ENCODE results near the gene CHN2.
A peak's percentile ranks its signal among the peaks of the same experiment; 100 is the strongest.
"Not testable (repeated sequence)": the region's sequence is repeated elsewhere in the genome, so short reads cannot be mapped to it uniquely, and the experiment has no call there.

The CHN2 gene

GRCh38 chr7:29262191-29262917 is 67.8 kb downstream of the CHN2 start:
- DNase-seq = no peak

- not testable (repeated sequence) for DNase-seq
These were observed 69.1 kb downstream of the CHN2 start for GRCh38 chr7:29263601-29264207.

- peak; percentile 66 to 86 for DNase-seq
These were observed 70.8 kb downstream of the CHN2 start for GRCh38 chr7:29265208-29265923.

GRCh38 chr7:29269935-29270334 is 75.4 kb downstream of the CHN2 start:
- no peak for DNase-seq

- peak; percentile 23 to 49 for DNase-seq
These were observed 76.2 kb downstream of the CHN2 start for GRCh38 chr7:29270594-29271318.

GRCh38 chr7:29271319-29271658 is 76.7 kb downstream of the CHN2 start:
- DNase-seq = no peak

- DNase-seq = no peak
These were observed 77.5 kb downstream of the CHN2 start for GRCh38 chr7:29272057-29272456.

GRCh38 chr7:29274146-29275017 is 79.8 kb downstream of the CHN2 start:
- peak; percentile 33 to 45 for DNase-seq

- no peak for DNase-seq
These were observed 80.4 kb downstream of the CHN2 start for GRCh38 chr7:29275018-29275318.

GRCh38 chr7:29275493-29275892 is 80.9 kb downstream of the CHN2 start:
- DNase-seq = no peak

- DNase-seq = no peak
These were observed 81.6 kb downstream of the CHN2 start for GRCh38 chr7:29276199-29276598.

GRCh38 chr7:29276806-29277205 is 82.2 kb downstream of the CHN2 start:
- DNase-seq = no peak

GRCh38 chr7:29277436-29278215 is 83.1 kb downstream of the CHN2 start:
- DNase-seq = no peak

GRCh38 chr7:29278337-29279069 is 83.9 kb downstream of the CHN2 start:
- no peak for DNase-seq

GRCh38 chr7:29281782-29282541 is 87.4 kb downstream of the CHN2 start:
- no peak for DNase-seq

GRCh38 chr7:29282819-29283414 is 88.3 kb downstream of the CHN2 start:
- DNase-seq = peak; percentile 24 to 38

GRCh38 chr7:29284696-29285443 is 90.3 kb downstream of the CHN2 start:
- peak; percentile 21 to 51 for DNase-seq

- peak; percentile 59 to 67 for DNase-seq
These were observed 90.8 kb downstream of the CHN2 start for GRCh38 chr7:29285444-29285793.

GRCh38 chr7:29285861-29286260 is 91.3 kb downstream of the CHN2 start:
- no peak for DNase-seq

All from inflammatory macrophage (primary cell).